Glomerular endothelial cell (primary cell): ENCODE measurements around the gene MAEA. TPM values are rescaled to one million over a fixed set of nuclear protein-coding genes. Genes with fewer than 3 reads are reported as not detected.
"Not testable (repeated sequence)": the region's sequence is repeated elsewhere in the genome, so short reads cannot be mapped to it uniquely, and the experiment has no call there.

Source experiments
- DNase-seq: peaks from one replicate; pipeline ENCODE4 v3.0.0-alpha.2; 2011; ENCODE audit warnings: low read depth, low spot score; ENCODE audit errors: extremely low read depth
- total RNA-seq: library from RNA; depleted of rRNA; stranded (reverse); fragments of >200 nt; gene quantifications from 2 replicates; pipeline ENCODE4 v1.2.3, GENCODE V29; 2015

MAEA gene
- total RNA-seq, 1 donor from 2014 or later, result 71.9 TPM

DNA sequence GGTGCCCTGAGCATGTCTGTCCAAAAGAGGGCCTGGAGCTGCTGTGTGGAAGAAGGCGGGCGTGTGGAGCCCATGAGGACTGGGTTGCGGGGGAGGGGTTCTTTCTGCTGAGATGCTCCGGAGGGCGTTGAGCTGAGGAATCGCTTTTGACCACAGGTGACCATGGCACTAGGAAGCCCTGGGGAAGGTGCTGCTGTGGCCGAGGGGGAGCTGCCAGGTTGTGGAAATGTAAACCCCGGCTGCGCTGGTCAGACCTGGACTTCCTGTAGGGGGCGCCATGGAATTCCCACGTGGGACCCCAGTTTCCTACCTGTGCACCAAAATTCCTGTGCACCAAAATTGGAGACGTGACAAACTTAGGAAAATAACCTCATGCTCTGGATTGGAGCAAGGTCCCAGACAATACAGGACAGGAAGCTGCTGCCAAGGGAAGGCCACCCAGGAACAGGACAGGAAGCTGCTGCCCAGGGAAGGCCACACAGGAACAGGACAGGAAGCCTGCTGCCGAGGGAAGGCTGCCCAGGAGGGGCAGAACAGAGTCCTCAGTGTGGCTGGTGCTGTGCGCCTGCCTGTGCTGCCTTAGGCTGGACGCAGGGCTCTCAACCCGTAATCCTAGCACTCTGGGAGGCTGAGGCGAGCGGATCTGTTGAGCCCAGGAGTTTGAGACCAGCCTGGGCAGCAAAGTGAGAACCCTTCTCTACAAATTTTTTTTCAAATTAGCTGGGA is 29.0 kb downstream of the MAEA start:
- DNase-seq, result no peak

DNA sequence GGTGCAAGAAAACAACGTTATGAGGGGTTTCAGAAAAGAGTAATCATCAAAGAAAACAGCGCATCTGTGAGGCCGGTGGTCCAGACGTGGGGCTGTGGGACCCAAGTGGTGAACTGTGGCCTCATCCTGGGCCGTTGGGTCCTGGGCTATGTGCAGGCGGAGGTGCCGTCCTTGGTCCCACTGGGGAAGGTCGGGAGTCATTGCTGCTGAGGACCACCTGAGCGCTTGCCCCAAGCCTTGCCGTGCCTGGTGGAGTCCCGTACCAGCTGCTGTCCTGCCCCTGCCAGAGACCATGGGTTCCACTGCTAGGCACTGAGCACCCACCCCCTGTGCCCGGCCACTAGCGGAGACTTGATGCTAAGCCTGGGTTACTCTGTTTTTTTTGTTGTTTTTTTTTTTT is 31.8 kb downstream of the MAEA start:
- no peak for DNase-seq

DNA sequence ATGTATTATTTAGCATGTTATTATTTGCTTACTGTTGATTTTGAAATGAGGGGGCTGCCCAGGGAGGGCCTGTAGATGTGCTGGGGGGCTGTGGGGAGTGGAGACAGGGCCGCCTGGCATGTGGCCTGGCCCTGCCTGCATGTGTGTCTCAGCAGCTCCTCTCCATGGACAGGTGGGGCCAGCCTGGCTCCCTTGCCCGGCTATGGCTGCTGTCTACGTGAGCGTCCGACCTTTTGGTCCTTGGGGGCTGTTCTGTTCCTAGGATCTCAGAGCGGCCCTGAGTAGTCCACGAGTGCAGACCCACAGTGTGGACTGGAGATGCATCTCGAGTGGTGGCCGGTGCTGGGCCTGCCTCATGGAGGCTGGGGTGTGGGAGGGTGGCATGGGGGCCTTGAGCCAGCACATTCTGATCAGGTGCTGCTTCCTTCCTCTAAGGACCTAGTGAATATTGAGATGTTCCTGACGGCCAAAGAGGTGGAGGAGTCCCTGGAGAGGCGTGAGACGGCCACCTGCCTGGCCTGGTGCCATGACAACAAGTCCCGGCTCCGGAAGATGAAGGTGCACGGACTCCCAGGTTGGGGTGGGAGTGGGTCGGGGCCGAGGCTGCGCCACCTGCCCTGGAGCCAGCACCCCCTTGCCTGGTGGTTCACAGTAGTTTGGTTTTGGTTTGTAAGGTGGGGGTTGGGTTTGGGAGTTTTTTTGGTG is 32.4 kb downstream of the MAEA start:
- no peak for DNase-seq

DNA sequence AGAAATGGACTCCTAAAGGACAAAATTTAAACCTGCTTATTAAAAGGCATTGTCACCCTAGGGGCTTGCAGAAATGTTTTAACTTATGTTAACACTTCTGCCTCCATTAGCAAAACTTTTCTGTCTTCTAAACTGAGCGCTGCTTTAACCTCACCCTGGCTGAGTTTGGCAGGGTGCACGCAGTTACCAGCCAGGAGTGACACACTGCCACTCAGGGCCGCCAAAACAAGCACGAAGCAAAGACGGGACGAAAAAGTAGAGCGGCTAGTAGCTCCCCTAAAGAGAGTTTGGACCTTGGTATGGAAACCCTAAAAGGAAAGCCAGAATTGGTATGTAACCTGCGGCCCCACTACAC is 33.6 kb downstream of the MAEA start:
- DNase-seq, result no peak

DNA sequence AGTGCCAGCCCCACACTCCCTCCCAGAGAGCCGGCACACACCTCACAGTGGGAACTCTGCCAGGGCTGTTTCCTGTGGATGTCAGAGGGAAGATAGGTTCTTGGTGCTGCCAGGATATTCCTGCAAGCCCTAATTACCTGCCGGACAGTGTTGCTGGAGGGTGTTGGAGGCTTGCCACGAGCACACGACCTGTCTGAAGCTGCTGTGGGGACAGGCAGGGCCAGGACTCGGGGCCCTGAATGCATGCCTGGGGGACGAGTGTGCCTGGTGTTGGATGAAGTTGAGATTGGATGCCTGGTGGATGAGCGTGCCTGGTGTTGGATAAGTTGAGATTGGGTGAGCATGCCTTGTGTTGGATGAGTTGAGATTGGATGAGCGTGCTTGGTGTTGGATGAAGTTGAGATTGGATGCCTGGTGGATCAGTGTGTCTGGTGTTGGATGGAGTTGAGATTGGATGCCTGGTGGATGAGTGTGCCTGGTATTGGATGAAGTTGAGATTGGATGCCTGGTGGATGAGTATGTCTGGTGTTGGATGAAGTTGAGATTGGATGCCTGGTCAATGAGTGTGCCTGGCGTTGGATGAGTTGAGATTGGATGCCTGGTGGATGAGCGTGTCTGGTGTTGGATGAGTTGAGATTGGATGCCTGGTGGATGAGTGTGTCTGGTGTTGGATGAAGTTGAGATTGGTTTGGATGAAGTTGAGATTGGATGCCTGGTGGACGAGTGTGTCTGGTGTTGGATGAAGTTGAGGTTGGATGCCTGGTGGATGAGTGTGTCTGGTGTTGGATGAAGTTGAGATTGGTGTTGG is 34.1 kb downstream of the MAEA start:
- no peak for DNase-seq

DNA sequence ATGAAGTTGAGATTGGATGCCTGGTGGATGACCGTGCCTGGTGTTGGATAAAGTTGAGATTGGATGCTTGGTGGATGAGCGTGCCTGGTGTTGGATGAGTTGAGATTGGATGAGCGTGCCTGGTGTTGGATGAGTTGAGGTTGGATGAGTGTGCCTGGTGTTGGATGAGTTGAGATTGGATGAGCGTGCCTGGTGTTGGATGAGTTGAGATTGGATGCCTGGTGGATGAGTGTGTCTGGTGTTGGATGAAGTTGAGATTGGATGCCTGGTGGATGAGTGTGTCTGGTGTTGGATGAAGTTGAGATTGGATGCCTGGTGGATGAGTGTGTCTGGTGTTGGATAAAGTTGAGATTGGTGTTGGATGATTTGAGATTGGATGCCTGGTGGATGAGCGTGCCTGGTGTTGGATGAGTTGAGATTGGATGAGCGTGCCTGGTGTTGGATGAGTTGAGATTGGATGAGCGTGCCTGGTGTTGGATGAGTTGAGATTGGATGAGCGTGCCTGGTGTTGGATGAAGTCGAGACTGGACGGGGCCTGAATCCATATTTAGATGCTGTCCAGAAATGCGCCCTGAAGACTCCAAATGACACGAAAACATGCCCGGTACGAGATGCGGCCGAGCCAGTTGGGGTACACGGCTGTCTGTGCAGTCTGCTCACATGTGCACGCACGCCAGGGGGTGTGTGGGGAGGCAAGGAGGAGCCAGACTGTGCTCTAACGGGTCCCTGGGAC is 34.9 kb downstream of the MAEA start:
- not testable (repeated sequence) for DNase-seq

DNA sequence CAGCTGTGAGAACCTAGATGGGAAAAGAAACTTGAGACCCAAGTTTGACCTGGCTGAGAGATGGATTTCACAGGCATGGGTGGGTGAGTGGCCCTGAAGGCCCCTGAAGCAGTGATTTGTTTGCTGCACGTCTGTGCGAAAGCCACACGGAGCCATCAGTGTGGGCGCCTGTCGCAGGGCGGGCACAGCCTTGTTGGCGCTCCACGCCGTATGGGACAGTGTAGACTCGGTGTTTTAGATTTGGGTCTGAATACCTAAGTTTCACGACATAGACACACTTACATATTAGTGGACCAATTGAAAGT is 35.4 kb downstream of the MAEA start:
- DNase-seq, result no peak

DNA sequence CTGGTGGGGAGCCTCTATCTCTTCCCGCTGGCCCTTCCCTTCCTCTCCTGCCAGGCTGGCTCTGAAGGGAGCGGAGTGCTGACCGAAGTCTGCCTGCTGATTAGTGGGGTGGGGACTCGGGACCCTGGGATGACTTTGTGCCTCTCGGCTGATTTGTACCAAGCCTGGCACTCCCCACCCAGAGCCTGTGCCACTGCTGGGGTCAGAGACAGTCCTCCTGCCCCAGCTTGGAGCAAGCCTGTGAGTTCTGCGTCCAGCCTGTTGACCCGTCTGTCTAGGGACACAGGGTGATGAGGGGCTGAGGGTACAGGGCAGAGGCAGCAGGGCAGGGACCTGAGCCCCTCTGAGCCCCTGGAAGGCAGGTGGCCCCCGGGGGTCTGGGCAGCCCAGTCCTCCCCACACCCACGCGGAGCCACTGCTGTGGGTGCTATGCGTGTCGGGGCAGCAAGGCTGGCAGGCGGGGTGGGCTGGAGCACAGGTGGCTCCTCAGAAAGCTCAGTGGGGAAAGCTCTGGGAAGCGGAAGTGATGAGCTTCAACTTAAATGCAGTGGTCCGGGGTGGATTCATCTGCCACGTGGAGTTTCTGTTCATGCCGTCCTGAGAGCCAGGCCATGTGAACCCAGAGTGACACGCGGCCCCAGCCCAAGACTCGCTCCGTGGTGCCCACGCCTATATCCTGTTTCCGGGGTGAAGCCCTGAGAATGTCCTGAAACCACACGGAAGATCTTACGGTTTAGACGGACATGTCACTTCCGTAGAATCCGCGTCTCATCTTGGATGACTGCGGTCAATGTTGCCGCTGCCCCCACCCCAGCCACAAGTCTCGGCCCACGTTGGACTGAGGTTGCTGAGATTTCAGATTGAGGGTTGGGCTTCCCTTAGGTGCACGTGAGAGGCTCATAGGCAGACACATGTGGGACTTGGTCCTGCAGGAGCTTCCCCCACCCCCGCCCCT is 36.3 kb downstream of the MAEA start:
- no peak for DNase-seq

DNA sequence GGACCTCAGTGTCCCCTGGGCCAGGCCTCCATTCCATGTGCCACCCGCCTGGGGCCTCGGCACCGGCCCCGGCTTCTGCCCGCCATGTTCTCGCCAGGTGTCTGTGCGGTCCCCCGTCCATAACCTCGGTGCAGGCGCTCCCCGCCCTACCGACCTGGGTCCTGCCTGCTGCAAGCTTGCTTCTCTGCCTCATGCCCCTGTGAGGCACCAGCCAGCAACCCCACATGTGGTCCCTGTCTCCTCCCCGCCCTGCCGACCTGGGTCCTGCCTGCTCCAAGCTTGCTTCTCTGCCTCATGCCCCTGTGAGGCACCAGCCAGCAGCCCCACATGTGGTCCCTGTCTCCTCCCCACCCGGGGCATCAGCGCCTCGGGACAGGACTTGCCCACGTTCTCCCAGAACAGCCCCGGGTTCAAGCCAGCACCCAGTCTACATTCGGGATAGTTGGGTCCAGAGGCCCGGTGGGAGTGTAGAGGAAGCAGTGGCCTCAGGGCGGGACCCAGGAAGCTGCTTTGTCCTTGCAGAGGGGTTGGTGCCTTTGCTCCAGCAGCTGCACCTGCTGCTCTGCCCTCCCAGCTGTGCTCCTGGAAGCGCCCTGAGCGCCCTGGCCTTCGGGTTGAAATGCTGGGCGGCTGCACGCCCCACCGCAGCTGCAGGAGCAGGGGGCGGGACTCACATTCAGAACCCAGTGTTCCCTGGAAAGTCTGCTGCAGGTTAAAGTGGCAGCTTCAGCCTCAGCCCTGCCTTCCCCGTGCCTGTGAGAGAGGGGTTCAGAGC is 37.2 kb downstream of the MAEA start:
- DNase-seq, result no peak

DNA sequence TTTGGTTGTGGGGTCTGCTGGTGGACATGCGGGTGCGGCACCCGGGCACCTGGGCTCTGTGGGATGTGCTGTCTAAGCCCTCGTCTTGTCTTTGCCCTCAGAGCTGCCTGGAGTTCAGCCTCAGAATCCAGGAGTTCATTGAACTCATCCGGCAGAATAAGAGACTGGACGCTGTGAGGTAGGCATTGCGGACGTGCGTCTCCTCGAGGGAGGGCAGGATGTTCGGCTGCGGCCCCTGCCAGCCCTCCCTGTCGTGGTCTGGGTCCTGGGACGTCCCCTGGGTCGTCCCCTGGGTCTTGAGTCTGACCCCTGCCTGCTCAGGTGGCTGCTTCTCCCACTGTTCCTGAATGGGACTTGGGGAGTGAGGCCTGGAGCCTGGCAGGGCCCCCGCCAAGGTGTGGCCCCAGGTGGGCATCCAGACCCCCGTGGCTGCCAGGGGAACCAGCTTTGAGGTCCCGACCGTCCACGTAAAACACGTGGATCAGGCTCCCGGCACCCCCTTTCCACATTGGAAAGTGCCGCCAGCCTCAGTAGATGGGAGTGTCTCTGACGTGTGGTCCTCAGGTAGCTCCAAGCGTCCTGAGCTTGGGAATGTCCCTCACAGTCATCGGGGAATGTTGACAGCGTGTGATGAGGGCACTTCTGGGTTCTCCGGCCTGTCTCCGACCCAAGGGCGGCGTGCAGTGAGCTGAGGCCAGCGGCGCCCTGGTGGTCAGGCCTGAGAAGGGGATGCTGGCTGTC is 38.0 kb downstream of the MAEA start:
- DNase-seq, result no peak

DNA sequence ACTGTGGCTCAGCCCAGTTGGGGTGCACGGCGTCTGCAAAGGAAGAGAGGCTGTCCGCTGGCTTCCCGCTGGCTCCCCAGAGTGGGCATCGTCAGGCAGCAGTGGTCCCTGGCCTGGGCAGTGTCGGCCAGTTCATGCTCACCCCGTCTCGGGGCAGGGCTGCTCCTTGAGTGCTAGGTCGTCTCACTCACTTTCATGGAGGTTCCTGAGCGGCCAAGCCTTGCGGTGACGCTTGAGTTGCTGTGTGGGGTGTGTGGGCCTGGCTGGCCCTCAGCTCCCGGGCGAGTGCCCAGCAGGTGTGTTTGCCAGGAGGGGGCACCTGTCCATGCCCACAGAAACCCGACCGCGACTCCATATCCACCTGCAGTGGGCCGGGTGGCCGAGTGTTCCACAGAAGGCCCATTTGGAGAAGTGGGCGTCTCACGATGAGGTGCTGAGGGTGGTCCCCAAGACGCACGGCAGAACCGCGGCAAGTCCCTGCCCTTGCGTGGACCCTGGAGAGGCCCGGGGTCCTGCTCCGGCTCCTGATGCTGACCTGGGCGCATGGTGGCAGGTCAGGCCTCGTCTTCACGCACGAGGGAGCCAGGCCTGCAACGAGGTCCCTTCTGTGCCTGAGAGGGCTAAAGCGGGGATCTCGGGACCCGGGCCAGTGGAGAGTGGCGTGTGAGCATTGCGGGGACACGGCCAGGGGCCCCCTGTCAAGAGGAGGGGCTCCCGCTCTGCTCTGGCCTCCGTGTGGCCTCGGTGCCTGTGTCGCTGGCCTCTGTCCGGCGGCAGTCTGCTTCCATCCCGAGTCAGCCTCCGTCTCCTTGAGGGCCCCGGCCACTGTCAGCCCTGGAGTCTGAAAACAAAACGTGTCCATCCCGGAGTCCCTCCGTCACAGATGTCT is 38.8 kb downstream of the MAEA start:
- DNase-seq, result no peak

DNA sequence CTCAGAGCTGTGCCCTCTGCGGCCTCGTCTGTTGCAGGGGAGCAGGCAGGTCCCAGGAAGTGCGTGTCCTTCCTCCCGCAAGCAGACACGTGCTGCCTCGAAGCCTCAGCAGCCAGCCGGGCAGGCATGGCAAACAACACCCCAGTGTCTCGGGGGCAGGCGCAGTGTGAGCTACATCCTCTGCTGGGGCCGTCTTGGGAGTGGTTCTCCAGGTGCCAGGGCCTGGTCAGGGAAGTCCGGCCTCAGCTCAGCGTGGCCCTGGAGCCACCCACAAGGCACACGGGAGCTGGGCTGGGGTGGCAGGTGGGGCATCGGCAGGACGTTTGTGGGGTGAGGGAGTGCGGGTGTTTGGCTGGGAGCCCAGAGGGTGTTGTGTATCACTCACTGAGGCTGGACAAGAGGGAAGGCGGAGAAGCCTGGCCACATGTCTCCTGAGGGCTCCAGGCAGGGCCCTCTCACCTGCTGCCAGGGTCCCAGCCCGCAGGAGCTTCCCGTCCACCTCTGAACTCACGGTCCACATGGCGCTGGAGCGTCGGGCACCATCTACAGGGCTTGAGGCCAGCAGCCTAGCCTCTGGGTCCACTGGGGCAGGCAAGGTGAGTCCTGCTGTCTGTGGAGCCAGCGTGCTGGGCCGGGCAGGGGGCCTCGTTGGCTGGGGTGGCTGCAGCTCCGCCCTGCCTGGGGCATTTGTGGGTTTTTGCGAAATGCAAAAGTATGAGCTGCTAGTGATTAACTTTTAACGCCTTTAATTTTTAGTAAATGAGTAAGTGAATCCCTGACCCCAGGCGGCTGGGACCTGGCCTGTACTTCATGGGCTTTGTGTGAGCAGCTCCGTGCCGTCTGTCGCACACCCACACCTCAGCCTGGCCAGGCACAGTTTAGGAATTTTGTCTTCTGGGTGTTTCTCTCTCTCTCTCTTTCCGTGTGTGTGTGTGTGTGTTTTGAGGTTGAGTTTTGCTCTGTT is 40.0 kb downstream of the MAEA start:
- no peak for DNase-seq

DNA sequence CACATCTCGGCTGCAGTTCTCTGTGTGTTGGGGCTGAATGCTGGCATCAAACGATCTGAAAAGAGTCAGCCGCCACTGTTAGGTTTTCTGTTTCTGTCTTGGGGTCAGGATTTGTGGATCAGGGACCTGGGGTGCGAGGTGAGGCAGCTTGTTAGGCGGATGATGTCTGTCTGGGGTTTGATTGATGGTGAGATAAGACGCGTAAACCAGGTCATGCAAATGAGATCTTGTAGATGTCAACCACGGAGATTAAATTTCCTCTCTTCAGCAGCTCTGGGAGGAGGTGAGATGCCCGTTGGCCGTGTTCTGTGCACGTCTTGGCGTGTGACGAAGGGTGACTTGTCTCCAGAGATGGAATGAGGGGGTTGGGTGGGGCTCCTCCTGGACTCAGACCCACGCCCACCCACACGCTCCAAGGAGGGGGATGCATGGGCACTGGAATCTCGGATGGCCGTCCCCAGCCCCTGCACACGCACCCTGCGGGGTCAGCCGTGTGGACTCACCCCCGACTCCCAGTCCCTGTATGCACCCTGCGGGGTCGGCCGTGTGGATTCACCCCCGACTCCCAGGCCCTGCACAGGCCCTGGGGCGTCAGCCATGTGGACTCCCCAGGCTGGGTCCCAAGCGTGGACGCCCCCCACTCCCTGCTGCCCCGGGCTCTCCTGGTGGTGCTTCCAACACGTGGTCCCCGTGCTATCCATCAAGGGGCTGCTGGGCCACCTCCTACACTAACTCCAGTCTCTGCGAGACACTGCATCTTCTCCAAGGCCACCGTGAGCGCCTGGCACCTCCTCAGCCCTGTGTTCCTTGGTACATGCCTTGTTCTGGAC is 41.3 kb downstream of the MAEA start:
- no peak for DNase-seq

DNA sequence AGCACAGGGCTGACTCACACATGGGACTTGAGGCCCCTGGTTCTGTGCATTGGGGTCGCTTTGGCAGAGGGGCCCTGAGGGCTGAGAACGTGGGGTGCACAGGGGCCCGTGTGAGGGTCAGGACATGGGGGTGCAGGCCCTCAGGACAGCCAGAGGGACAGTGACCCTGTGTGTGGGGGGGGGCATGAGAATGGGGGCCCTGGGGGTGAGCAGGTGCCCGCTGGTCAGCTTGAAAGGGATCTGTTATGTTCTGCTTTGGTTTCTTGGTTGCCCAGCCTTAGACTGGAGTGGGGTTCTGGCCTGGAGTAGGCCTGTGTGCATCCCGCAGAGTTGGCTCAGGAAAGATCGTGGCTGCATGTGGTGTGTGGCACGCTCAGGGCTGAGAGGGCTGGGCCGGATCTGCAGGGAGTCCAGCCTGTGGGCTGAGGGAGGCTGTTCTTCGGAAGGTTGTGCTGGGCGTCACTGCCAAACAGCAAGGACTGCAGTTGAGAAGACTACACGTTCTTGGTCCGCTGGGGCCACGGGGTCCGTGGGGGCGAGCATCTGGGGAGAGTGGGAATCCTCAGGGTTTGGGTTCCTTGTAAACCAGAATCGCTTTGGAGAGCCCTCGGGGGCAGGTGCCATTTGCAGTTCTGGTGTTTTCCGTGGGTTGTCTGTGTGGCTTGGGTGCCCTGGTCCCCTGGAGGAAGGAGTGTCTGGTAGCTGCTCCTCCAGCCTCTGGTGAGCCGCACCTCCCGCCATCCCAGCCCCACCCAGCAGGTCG is 42.1 kb downstream of the MAEA start:
- DNase-seq, result no peak

DNA sequence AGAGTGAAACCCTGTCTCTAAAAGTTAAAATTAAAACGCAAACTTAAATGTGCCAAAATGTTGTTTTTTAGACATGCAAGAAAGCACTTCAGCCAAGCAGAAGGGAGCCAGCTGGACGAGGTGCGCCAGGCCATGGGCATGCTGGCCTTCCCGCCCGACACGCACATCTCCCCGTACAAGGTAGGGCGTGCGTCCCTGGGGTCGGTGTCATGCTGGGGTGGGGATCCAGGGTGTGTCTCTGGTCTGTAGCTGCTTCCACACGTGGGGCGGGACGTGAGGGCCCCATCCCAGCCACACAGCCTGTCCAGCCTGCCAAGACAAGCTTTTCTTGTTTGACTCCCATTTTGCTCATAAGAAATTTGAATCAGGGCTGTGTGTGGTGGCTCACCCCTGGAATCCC is 43.0 kb downstream of the MAEA start:
- DNase-seq, result no peak
